Body of pancreas (tissue), 4 donors: Measurements from ENCODE around the gene PIK3IP1.

Experiments used
- CTCF ChIP-seq, 7 experiments: fragments of 450-650 bp in 4 of 7; fragments of 200-600 bp in 3 of 7; sonication (generic) in 3 of 7; IDR thresholded peaks; one replicate each; pipeline ENCODE4 v1.5.1; 2016 to 2019; ENCODE audit warnings: antibody characterized with exemption in 7 of 7
- POLR2A ChIP-seq, 3 donors: fragments of 450-650 bp; IDR thresholded peaks; one replicate each; pipeline ENCODE4 v1.6.1; 2016; ENCODE audit warnings: antibody characterized with exemption in 3 of 3, mild to moderate bottlenecking in 2 of 3

- TF ChIP-seq CTCF (IDR thresholded peaks at IDR 0.05): no peak
- no peak for TF ChIP-seq POLR2A (IDR thresholded peaks at IDR 0.05)
These were observed 40.6 kb upstream of the PIK3IP1 start for GRCh38 chr22:31332886-31333285.
